ENCODE data around the gene POM121. TPM values are rescaled to one million over a fixed set of nuclear protein-coding genes. Genes with fewer than 3 reads are reported as not detected.
A peak's percentile ranks its signal among the peaks of the same experiment; 100 is the strongest.
"Not testable (repeated sequence)": the region's sequence is repeated elsewhere in the genome, so short reads cannot be mapped to it uniquely, and the experiment has no call there.

Gene POM121
- polyA plus RNA-seq, 1 donor (not counting 4 experiments of a cell fraction or from before 2014, with no cell fraction given) = 4.0 TPM

DNA sequence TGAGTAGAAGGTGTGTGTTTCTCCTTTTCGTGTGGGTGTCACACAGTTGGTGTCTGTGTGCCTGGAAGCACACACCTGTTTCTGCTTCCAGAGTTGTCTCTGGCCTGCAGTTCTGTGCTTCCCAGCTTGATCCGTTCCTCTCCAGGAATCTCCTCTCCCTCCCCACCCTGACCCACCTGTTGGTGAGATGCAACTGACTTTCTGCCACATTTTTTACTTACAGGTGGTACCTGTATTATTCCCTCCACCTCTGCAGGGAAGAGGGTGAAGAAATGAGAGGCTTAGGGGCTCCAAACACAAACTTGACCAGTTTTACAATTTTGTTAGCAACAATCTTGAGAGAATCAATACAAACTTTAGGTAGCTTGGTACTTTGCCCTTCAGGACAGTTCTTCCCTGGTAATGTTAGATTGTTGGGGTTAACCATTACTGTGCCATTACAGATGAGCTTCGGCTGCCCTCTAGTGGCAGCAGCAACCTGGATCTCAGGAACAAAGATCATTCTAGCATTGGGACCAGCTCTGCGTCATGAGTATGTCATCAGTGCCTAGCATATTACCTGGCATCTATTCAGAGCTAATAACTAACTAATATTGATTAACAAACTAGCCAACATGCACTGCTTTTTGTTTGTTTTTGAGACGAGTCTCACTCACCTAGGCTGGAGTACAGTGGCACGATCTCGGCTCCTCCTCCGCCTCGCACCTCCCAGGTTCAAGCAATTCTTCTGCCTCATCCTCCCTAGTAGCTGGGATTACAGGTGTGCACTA, 10.0 kb upstream of the POM121 start:
- dilution Hi-C loops (cut with MboI; ENCODE audit: extremely low pct_ligation_motif_present, low sequenced_read_pairs); H2AFZ ChIP-seq (ENCODE audit: control insufficient read depth, low read length); H3K4me3 ChIP-seq (ENCODE audit: control insufficient read depth in 2 of 3, extremely low read depth in 1 of 3, insufficient read depth in 2 of 3, low read depth in 1 of 3, low read length in 3 of 3); H3K9ac ChIP-seq (ENCODE audit: control insufficient read depth, extremely low read depth, insufficient read depth, low read length); FAIRE-seq; H3K9me1 ChIP-seq (ENCODE audit: control insufficient read depth, extremely low read depth, insufficient read depth, low read length); H3K27me3 ChIP-seq (ENCODE audit: control insufficient read depth, extremely low read depth, insufficient read depth, low read length); DNase-seq (ENCODE audit: low read depth, low spot score); H3K4me1 ChIP-seq (ENCODE audit: control insufficient read depth, extremely low read depth, insufficient read depth, low read length); H3K4me2 ChIP-seq (ENCODE audit: control insufficient read depth, extremely low read depth, insufficient read depth, low read depth, low read length); H3K27ac ChIP-seq (ENCODE audit: control insufficient read depth, insufficient read depth, low read length); H4K20me1 ChIP-seq (ENCODE audit: control insufficient read depth, extremely low read depth, insufficient read depth, low read length); H3K9me3 ChIP-seq (ENCODE audit: control insufficient read depth, low read depth, low read length); H3K36me3 ChIP-seq (ENCODE audit: control insufficient read depth in 2 of 2, extremely low read depth in 1 of 2, insufficient read depth in 2 of 2, low read length in 2 of 2): not testable (repeated sequence)
- TF ChIP-seq CTCF (optimal IDR thresholded peaks at IDR 0.05 in 1 of 3, IDR thresholded peaks at IDR 0.05 in 1 of 3, conservative IDR thresholded peaks at IDR 0.05 in 1 of 3; ENCODE audit: extremely low read depth in 1 of 3, insufficient read depth in 2 of 3, low read length in 3 of 3) = peak; percentile 49 to 74 (median 58)
- H3K79me2 ChIP-seq (ENCODE audit: control insufficient read depth, insufficient read depth, low read length) = peaks cover 33% of the 10 kb centered on the region

DNA sequence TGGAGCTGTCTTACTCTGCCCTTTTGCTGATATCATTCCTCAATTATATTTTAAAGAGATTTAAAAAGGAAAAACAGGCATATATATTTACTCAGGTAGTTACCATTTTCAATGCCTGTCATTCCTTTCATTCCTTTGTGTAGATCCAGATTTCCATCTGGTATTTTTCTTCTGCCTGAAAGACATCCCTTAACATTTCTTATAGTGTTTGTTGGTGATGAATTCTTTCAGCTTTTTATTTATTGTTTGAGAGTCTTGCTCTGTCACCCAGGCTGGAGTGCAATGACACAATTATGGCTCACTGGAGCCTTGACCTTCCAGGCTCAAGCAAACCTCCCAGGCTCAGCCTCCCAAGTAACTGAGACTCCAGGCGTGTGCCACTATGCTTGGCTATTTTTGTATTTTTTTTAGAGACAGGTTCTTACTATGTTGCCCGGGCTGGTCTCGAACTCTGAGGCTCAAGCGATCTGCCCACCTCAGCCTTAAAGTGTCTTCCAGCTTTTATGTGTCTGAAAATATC, 5.6 kb upstream of the POM121 start:
- H3K4me1 ChIP-seq (ENCODE audit: control insufficient read depth, extremely low read depth, insufficient read depth, low read length) = peaks cover 4% of the 10 kb centered on the region
- no peaks in the 10 kb centered on the region for H3K9me3 ChIP-seq (ENCODE audit: control insufficient read depth, low read depth, low read length)
- no peak overlapping the region for H3K9ac ChIP-seq (ENCODE audit: control insufficient read depth, extremely low read depth, insufficient read depth, low read length)
- dilution Hi-C loops (cut with MboI; ENCODE audit: extremely low pct_ligation_motif_present, low sequenced_read_pairs) = no loop called here
- H3K27ac ChIP-seq (ENCODE audit: control insufficient read depth, insufficient read depth, low read length) = no peak overlapping the region
- H3K36me3 ChIP-seq (ENCODE audit: control insufficient read depth in 2 of 2, extremely low read depth in 1 of 2, insufficient read depth in 2 of 2, low read length in 2 of 2) = peaks cover 0 to 3% of the 10 kb centered on the region in 2 experiments
- H3K79me2 ChIP-seq (ENCODE audit: control insufficient read depth, insufficient read depth, low read length) = peaks cover 47% of the 10 kb centered on the region
- no peak for DNase-seq (ENCODE audit: low read depth, low spot score)
- TF ChIP-seq CTCF (optimal IDR thresholded peaks at IDR 0.05 in 1 of 3, IDR thresholded peaks at IDR 0.05 in 1 of 3, conservative IDR thresholded peaks at IDR 0.05 in 1 of 3; ENCODE audit: extremely low read depth in 1 of 3, insufficient read depth in 2 of 3, low read length in 3 of 3) (no peak), EZH2 (IDR thresholded peaks at IDR 0.05; ENCODE audit: low read length) (no peak)
- no peaks in the 10 kb centered on the region for H3K9me1 ChIP-seq (ENCODE audit: control insufficient read depth, extremely low read depth, insufficient read depth, low read length)
- H2AFZ ChIP-seq (ENCODE audit: control insufficient read depth, low read length) = no peak overlapping the region
- no peak for FAIRE-seq
- no peaks in the 10 kb centered on the region for H4K20me1 ChIP-seq (ENCODE audit: control insufficient read depth, extremely low read depth, insufficient read depth, low read length)
- H3K27me3 ChIP-seq (ENCODE audit: control insufficient read depth, extremely low read depth, insufficient read depth, low read length) = no peaks in the 10 kb centered on the region
- H3K4me2 ChIP-seq (ENCODE audit: control insufficient read depth, extremely low read depth, insufficient read depth, low read depth, low read length) = no peak overlapping the region
- H3K4me3 ChIP-seq (ENCODE audit: control insufficient read depth in 2 of 3, extremely low read depth in 1 of 3, insufficient read depth in 2 of 3, low read depth in 1 of 3, low read length in 3 of 3) = no peak overlapping the region
